Choroid plexus epithelial cell (primary cell): ENCODE data around the gene AGPAT1.

Experiments
- DNase-seq: peaks from one replicate; pipeline ENCODE4 v3.0.0-alpha.2; 2010; ENCODE audit warnings: low read depth
- H3K4me3 ChIP-seq: 2 replicates; pipeline ENCODE4 v1.5.1; 2011; ENCODE audit warnings: low read depth, mild to moderate bottlenecking, control low read depth, low read length, moderate library complexity
- TF ChIP-seq, protein P1 (sequence below): conservative IDR thresholded peaks from 2 replicates; pipeline ENCODE4 v1.5.1; 2011; ENCODE audit warnings: low read depth, mild to moderate bottlenecking, control low read depth, inconsistent platforms, low read length, moderate library complexity

AGPAT1 gene

DNA sequence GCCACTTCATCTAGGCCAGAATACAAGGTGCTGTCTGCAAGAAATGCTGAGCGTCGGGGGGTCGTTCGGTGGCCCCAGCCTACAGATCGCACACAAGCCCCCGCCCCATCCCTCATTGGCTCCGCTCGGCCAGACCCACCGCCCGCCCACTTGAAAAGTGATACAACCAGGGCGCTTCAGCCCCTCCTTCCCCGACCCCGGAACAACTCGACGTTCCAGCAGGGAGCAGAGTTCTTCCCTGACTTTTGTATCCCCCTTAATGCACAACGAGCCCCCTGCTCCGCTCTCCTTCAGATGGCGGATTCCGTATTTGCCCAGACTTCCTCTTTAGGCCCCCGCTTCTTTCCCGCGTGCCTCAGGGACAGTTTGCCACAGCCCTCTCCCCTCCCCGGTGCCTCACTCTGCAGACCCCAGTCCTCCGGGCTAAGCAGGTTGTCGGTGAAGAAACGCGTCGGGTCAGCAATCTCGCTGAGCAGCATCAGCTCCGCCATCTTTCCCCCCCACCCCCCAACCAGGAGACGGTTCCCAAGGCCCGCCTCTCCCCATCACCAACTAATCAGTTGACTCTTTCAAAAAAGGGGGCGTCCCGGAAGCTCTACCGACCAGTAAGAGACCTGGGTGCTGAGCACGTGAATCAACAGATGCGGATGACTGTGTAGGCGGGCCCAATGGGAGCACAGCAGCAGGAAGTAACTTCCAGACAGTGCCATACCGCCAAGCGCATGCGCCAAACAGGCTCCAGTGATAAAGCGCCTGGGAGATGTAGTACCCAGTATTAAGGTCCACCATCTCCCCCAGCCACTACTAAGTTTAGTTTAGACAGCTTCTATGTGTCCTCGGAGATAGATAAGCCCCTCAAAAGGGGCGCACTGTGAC is 47.9 kb downstream of the AGPAT1 start, which contains the start of gene ATF6B:
TSS of gene ATF6B (minus strand) at position 530 of the 876 bp plus-strand sequence. CDS start at position 491, 39 bp downstream.
- peak; percentile 100 for DNase-seq
- TF ChIP-seq, protein P1, sequence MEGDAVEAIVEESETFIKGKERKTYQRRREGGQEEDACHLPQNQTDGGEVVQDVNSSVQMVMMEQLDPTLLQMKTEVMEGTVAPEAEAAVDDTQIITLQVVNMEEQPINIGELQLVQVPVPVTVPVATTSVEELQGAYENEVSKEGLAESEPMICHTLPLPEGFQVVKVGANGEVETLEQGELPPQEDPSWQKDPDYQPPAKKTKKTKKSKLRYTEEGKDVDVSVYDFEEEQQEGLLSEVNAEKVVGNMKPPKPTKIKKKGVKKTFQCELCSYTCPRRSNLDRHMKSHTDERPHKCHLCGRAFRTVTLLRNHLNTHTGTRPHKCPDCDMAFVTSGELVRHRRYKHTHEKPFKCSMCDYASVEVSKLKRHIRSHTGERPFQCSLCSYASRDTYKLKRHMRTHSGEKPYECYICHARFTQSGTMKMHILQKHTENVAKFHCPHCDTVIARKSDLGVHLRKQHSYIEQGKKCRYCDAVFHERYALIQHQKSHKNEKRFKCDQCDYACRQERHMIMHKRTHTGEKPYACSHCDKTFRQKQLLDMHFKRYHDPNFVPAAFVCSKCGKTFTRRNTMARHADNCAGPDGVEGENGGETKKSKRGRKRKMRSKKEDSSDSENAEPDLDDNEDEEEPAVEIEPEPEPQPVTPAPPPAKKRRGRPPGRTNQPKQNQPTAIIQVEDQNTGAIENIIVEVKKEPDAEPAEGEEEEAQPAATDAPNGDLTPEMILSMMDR: no peak
- peak within 1 kb of the TSS; percentile 100 for H3K4me3 ChIP-seq

DNA sequence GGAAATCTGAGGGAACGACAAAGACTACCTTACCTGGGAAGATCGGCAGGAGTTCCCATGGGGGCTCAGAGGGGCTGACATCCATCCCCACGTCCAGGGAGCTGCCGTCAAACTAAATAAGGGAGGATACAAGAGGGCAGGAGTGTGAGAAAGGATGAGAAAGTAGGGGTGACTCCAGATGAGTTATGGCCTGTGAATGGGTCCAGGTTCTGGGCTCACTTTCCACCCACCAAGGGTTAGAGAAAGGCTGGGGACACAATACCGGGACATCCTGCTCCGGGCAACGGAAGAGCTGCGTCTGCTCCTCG is 48.5 kb downstream of the AGPAT1 start:
- peak overlapping the region; percentile 100 for H3K4me3 ChIP-seq
- TF ChIP-seq, protein P1: no peak
- no peak for DNase-seq

DNA sequence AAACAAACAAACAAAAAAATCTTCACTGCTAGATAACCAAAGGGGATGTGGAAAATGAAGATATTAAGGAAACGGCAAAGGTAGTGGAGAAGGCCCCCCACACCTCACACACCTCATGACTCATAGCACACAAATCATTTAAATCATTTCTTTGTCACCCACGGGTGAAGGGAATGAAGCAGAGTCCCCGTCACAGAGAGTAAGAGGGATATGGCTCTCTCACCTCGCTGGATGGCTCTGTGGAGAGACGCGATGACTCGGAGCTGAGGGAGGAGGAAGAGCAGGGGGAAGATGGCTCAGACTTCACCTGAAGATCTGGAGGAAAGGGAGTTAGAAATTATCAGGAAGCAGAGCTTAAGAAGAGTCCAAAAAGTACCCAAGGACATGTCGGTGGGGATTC is 49.0 kb downstream of the AGPAT1 start:
- TF ChIP-seq, protein P1: no peak
- DNase-seq: no peak
- H3K4me3 ChIP-seq: peak overlapping the region; percentile 100

DNA sequence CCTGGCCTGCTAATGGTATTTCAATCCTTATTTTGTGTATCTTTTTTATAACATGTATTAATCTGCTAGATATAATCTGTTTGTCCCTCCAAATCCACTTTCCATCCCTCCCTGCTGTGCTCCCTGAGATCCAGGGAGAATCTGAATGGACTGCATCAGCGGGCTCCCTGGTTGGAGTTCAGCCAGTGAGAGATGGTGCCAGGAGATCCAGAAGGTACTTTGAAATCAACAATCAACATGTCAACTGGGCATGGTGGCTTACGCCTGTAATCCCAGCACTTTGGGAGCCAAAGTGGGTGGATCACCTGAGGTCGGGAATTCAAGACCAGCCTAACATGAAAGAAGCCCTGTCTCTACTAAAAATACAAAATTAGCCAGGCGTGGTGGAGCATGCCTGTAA is 52.2 kb downstream of the AGPAT1 start:
- TF ChIP-seq, protein P1: no peak
- no peak overlapping the region for H3K4me3 ChIP-seq
- no peak for DNase-seq

DNA sequence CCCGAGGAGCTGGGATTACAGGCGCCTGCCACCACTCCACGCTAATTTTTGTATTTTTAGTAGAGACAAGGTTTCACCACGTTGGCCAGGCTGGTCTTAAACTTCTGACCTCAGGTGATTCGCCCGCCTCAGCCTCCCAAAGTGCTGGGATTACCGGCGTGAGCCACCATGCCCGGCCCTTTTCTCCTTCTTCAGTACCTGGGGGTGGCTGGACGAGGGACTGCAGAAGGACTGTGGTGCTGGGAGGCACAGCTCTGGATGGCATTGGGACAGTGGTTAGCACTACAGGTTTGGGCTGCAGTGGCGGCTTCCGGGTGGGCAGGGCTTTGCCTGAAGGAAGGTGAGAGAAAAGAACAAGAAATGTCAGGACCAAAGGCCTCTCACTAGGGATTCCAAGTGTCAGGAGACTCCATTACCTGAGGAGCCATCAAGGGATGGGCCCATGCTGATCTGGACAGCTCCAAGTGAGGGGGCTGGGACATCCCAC is 55.3 kb downstream of the AGPAT1 start:
- no peak overlapping the region for H3K4me3 ChIP-seq
- DNase-seq: no peak
- TF ChIP-seq, protein P1: no peak

DNA sequence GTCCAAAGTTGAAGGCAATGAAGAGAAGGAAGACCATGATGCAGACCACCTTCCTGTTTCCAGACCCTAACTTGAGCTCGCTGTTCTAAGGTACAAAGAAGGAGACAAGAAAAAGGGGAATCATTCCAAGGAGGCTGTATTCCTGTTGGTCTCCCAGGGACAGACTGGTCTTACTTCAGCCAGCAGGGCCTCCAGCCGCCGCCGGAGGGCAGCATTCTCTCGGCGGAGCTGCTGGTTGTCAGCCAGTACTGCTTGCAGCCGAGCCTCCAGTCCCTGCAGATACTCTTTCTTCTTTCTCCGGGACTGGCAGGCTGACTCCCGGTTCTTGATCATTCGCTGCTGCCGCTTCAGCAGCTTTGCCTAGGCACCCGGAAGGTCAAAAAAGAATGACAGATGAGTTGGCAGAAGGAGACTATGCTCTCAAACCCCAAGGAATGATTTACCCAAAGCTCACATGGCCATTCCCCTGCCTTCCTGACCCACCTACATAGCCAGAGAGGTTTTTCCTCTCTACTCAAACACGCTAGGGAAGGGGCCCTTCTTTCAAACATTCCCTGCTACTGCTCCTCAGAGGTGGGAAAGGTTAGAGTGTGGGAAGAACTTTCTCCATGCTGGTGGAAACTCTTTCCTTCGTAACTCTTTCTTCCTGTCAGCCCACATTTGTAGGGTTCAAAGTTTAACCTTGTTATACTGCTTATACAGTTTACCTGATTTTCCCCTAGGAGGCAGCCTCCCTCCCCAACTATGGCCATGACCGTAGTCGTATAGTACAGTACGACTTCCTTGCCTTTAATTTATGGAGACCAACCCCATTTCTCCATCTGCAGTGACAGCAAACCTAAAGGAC is 56.9 kb downstream of the AGPAT1 start:
- TF ChIP-seq, protein P1: peak; percentile 98
- peak; percentile 95 for DNase-seq
- no peak overlapping the region for H3K4me3 ChIP-seq
